ENCODE measurements around the gene ZNF324B.

DNA sequence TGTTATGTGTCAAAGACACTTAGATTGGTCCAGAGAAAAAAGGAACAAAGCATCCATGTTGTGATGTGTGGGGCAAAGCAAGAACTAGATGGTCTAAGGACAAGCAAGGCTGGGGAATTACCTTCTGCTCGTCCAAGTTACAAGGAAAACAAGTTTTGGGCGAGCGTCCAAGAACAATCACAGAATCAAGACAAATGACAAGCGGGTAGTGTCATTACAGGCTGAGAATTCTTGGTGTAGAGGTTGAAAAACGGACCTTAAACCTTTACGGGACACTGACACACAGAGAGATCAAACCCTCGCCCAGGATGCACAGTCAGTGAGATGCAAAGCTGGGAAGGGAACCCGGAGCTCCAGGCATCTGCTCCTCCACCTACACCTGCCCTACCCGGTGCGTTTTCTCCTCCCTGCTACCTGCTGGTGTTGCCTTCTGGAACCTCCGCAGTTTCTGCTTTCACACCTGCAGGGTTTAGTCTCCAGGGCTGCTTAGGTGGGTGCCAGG is 515 bp upstream of the ZNF324B start:
- no peak for TF ChIP-seq CTCF (IDR thresholded peaks at IDR 0.05; ENCODE audit: insufficient read depth, low read length, poor library complexity, severe bottlenecking)
- TF ChIP-seq EZH2phosphoT487 (conservative IDR thresholded peaks at IDR 0.05; ENCODE audit: low read length), result no peak

Measured in SU-DHL-6 (cell line).